Adrenal gland (tissue), 12 donors: Measurements from ENCODE around the gene ARPC5. TPM values are rescaled to one million over a fixed set of nuclear protein-coding genes. Genes with fewer than 3 reads are reported as not detected.

Source experiments
- DNase-seq, 7 donors: peaks; one replicate each; pipeline ENCODE4 v3.0.0-alpha.2; 2019 to 2020
- H3K27ac ChIP-seq, 5 donors: fragments of 200-600 bp; sonication (generic) in 4 of 5; 1 replicate in 3 of 5; 2 replicates in 2 of 5; pipeline versions ENCODE4 v1.5.1 to v1.8.0; 2016 to 2020; ENCODE audit warnings: mild to moderate bottlenecking in 1 of 5
- H3K27me3 ChIP-seq: fragments of 200-600 bp; 2 replicates; pipeline ENCODE4 v1.8.0; 2021
- H3K36me3 ChIP-seq, 2 donors: fragments of 200-600 bp; replicated peaks in 1 of 2; 1 replicate in 1 of 2; 2 replicates in 1 of 2; pipeline versions ENCODE4 v1.5.1 to v1.8.0; 2018 to 2022
- H3K4me1 ChIP-seq, 2 donors: fragments of 200-600 bp; replicated peaks in 1 of 2; 1 replicate in 1 of 2; 2 replicates in 1 of 2; pipeline versions ENCODE4 v1.5.1 to v1.8.0; 2018 to 2021
- H3K4me3 ChIP-seq, 4 donors: fragments of 200-600 bp; sonication (generic) in 3 of 4; one replicate each; pipeline ENCODE4 v1.5.1; 2016 to 2018
- H3K9me3 ChIP-seq, 3 donors: fragments of 200-600 bp; sonication (generic) in 1 of 3; replicated peaks in 1 of 3; 1 replicate in 2 of 3; 2 replicates in 1 of 3; pipeline versions ENCODE4 v1.5.1 to v1.8.0; 2016 to 2021
- CTCF ChIP-seq, 6 experiments: fragments of 450-650 bp in 4 of 6; fragments of 200-600 bp in 2 of 6; sonication (generic) in 1 of 6; IDR thresholded peaks; 1 replicate in 5 of 6; 2 replicates in 1 of 6; pipeline versions ENCODE4 v1.5.1 to v1.8.0; 2016 to 2021; ENCODE audit warnings: antibody characterized with exemption in 6 of 6, mild to moderate bottlenecking in 2 of 6, moderate library complexity in 1 of 6
- POLR2A ChIP-seq, 2 donors: fragments of 450-650 bp; IDR thresholded peaks; one replicate each; pipeline ENCODE4 v1.6.1; 2017; ENCODE audit warnings: antibody characterized with exemption in 2 of 2, mild to moderate bottlenecking in 2 of 2, moderate library complexity in 1 of 2
- WGBS, 4 donors: extraction: QIAGEN DNeasy Blood & Tissue Kit in 2 of 4; methylation state at CpG; one replicate each; pipeline versions ENCODE4 v1.1.5 to v1.1.7; 2013 to 2017; 5-methylcytosine and 5-hydroxymethylcytosine counted together
- intact Hi-C, 2 donors: fragments of 100-400 bp; cut with DNase I; formaldehyde crosslinking; loops; one replicate each; pipeline versions ENCODE4 v1.14.1 to v1.15.0; 2022 to 2023
- polyA plus RNA-seq, 3 donors: library from polyadenylated mRNA; stranded (reverse); fragments of 200-250 nt in 2 of 3; fragments of 350-450 nt in 1 of 3; fragmentation: Illumina TruSeq in 1 of 3; extraction: RNeasy Lipid Tissue Mini Kit (QIAGEN cat#74804) in 1 of 3; gene quantifications; one replicate each; pipeline ENCODE4 v1.2.3, GENCODE V29; 2013 to 2014
- total RNA-seq, 9 donors: library from RNA; depleted of rRNA in 4 of 9; stranded (reverse); fragments of >200 nt in 4 of 9; fragments of 120-200 nt in 1 of 9; fragmentation: NEBNext Ultra II Directional in 1 of 9; extraction: Animal tissue kit (Norgen Biotek cat#: 25700) in 1 of 9; gene quantifications; one replicate each; pipeline versions ENCODE4 v1.1.0 to v1.2.4, GENCODE V29; 2013 to 2023
- donor health status: healthy with polysubstance abuse.
- donor health status: Bipolar disorder and iron deficiency.
- donor health status: DM: yes; HTN: yes; CAD: no.
- donor health status: DM: no; HTN: no; CAD: no.
- donor health status: DM: no; HTN: no; CAD: no.
- donor health status: DM: yes; HTN: yes; CAD: no.

ARPC5 gene
- total and polyA plus RNA-seq, 12 donors, result 48.1 to 133 (median 85.0) TPM

GRCh38 chr1:183602510-183602909 is 33.1 kb downstream of the ARPC5 start:
- Histone ChIP-seq H3K36me3 (no peaks in the 10 kb centered on the region), H3K9me3 (no peaks in the 10 kb centered on the region), H3K27me3 (no peaks in the 10 kb centered on the region), H3K4me3 (no peak overlapping the region), H3K27ac (no peak overlapping the region), H3K4me1 (peaks cover 0 to 13% of the 10 kb centered on the region in 2 donors)
- 93 to 100% (median 97%) methylated on average over 1 of the region's 1 CpG for WGBS, 4 donors
- no peak for DNase-seq
- no peak for TF ChIP-seq POLR2A (IDR thresholded peaks at IDR 0.05)
- TF ChIP-seq CTCF (IDR thresholded peaks at IDR 0.05), result no peak
- intact Hi-C loops, result no loop called here

- H3K4me3 ChIP-seq, result no peak overlapping the region
- TF ChIP-seq POLR2A (IDR thresholded peaks at IDR 0.05), result no peak
- TF ChIP-seq CTCF (IDR thresholded peaks at IDR 0.05), result no peak
- no peaks in the 10 kb centered on the region for H3K9me3 ChIP-seq
- no peaks in the 10 kb centered on the region for H3K27me3 ChIP-seq
- H3K36me3 ChIP-seq, result no peaks in the 10 kb centered on the region
- no peak for DNase-seq
- peaks cover 0 to 9% of the 10 kb centered on the region in 2 donors for H3K4me1 ChIP-seq
- H3K27ac ChIP-seq, result no peak overlapping the region
- intact Hi-C loops, result no loop called here
- WGBS, 4 donors, result 83 to 93% (median 90%) methylated on average over 3 of the region's 3 CpGs
These were observed 34.9 kb downstream of the ARPC5 start for GRCh38 chr1:183600634-183601033.

GRCh38 chr1:183600136-183600535 is 35.4 kb downstream of the ARPC5 start:
- intact Hi-C loops, result no loop called here
- WGBS, 4 donors, result 73 to 83% (median 82%) methylated on average over 3 of the region's 3 CpGs
- Histone ChIP-seq H3K4me1 (peaks cover 0 to 9% of the 10 kb centered on the region in 2 donors), H3K36me3 (no peaks in the 10 kb centered on the region), H3K9me3 (no peaks in the 10 kb centered on the region), H3K27me3 (no peaks in the 10 kb centered on the region), H3K27ac (no peak overlapping the region), H3K4me3 (no peak overlapping the region)
- peak in 2 of 7 donors; percentile 40 to 56 for DNase-seq
- TF ChIP-seq POLR2A (IDR thresholded peaks at IDR 0.05) (no peak), CTCF (IDR thresholded peaks at IDR 0.05) (no peak)

- intact Hi-C loops, result no loop called here
- DNase-seq, result no peak
- Histone ChIP-seq H3K36me3 (no peaks in the 10 kb centered on the region), H3K27ac (no peak overlapping the region), H3K9me3 (no peaks in the 10 kb centered on the region), H3K4me3 (no peak overlapping the region), H3K27me3 (no peaks in the 10 kb centered on the region), H3K4me1 (peaks cover 0 to 9% of the 10 kb centered on the region in 2 donors)
- TF ChIP-seq POLR2A (IDR thresholded peaks at IDR 0.05), result no peak
- TF ChIP-seq CTCF (IDR thresholded peaks at IDR 0.05), result no peak
- 56 to 71% (median 66%) methylated on average over 2 of the region's 2 CpGs for WGBS, 4 donors
These were observed 37.2 kb downstream of the ARPC5 start for GRCh38 chr1:183598386-183598785.
